ENCODE results near the gene NAV2.
"Not testable (repeated sequence)": the region's sequence is repeated elsewhere in the genome, so short reads cannot be mapped to it uniquely, and the experiment has no call there.

NAV2 gene

GRCh38 chr11:19906126-19906525 lies 193.5 kb downstream of the NAV2 start:
- DNase-seq, result no peak

DNA sequence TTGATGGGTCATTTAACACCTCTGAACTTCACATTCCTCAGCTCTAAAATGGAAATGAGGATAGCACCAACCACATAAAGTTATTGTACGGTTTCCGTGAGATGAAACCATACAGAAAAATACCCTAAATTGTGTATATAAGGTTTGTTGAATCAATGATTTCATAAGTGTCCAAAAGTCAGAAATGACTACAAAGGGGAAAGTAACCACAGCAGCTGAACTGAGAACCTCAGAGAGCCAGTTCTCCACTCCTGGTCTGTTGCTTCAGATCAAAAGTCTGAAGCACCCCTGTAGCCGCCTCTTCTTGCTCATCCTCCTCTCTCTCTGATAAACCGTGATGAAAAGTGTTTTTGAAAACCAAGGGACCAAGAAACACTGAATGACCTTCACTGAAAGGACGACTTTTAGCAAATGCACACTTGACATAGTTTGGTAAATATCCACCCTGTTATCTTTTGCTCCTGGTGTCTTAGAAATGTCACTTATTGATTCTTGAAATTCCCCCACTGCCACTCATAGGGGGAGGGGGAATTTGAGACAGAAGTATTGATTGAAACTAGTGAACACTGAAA lies 194.5 kb downstream of the NAV2 start:
- DNase-seq, result no peak

GRCh38 chr11:19907839-19908238 lies 195.2 kb downstream of the NAV2 start:
- DNase-seq, result no peak

DNA sequence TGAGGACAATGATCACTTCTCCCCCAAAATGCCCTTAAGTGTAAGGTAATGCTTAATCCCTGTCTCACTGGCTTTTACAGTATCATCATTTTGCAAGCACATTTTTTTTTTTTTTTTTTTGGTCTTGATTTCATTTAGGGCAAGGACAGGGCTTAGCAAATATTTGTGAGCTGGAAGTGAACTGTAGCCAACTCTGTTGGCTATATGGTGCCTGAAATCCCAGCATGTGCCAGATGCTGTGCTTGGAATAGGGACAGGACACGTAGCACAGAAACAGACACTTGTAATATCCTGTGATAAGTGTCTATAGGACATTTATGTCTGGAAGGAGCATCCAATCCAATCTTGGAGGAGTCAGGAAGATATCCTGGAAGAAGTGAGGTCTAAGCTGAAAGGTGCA lies 198.3 kb downstream of the NAV2 start:
- DNase-seq, result no peak

GRCh38 chr11:19912115-19912957 lies 199.7 kb downstream of the NAV2 start:
- DNase-seq, result no peak

- no peak for DNase-seq
Observed at GRCh38 chr11:19912958-19913892, 200.6 kb downstream of the NAV2 start.

- no peak for DNase-seq
Observed at GRCh38 chr11:19913893-19914249, 201.2 kb downstream of the NAV2 start.

- DNase-seq, result no peak
Observed at GRCh38 chr11:19915808-19916207, 203.2 kb downstream of the NAV2 start.

- DNase-seq, result no peak
Observed at GRCh38 chr11:19917069-19917468, 204.4 kb downstream of the NAV2 start.

GRCh38 chr11:19918302-19919049 lies 205.8 kb downstream of the NAV2 start:
- no peak for DNase-seq

- DNase-seq, result no peak
Observed at GRCh38 chr11:19919050-19919561, 206.5 kb downstream of the NAV2 start.

GRCh38 chr11:19920982-19921381 lies 208.3 kb downstream of the NAV2 start:
- no peak for DNase-seq

DNA sequence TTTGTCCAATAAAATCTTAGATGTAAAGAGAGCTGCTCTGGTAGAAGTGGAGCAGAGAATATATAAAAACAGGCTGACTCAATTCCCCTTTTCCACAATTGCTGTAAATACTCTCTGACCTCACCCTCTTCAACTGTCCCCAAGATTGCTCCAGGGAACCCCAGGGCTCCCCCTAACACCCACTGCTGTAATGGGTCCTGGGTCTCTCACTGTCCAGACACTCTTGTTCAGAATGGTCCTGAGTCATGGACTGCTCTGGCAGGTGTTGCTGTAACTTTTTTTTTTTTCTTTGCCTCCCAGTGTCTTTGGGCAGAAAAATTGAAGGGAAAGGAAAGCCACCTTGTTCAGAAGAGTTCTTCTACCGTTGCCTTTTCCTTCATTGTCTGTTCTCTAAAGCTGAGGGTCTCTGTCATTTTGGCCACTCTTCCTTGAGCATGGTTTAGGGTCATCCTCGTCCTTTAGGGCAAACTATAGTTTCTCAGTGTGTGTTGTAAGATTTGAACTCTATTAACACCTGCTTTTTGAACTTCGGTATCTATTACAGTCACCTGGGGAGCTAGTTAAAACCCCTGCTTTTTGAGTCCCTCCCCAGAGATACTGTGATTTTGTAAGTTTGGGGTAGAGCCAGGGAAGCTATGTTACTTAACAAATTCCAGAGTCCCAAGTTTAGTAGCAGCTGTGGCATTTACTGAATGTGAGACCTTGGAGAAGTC lies 209.5 kb downstream of the NAV2 start:
- DNase-seq, result no peak

DNA sequence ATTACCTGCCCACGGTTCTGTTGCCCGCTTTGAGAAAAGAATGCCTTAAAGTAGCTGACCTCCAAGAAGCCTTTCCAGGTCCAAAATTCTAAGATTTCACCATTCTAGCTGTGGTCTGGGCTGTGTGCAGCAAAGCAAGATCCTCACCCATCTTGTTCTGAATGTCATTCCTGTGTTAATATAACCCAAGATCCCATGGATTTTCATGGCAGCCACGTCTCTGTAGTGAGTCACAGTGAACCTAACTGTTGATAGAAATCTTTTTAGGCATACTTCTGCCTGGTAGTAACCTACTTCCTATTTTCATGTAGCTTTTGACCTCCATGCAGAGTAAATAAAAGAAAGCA lies 210.0 kb downstream of the NAV2 start:
- DNase-seq, result no peak

- no peak for DNase-seq
Observed at GRCh38 chr11:19923626-19924025, 211.0 kb downstream of the NAV2 start.

- DNase-seq, result no peak
Observed at GRCh38 chr11:19924311-19924710, 211.7 kb downstream of the NAV2 start.

- DNase-seq, result no peak
Observed at GRCh38 chr11:19924716-19925115, 212.1 kb downstream of the NAV2 start.

DNA sequence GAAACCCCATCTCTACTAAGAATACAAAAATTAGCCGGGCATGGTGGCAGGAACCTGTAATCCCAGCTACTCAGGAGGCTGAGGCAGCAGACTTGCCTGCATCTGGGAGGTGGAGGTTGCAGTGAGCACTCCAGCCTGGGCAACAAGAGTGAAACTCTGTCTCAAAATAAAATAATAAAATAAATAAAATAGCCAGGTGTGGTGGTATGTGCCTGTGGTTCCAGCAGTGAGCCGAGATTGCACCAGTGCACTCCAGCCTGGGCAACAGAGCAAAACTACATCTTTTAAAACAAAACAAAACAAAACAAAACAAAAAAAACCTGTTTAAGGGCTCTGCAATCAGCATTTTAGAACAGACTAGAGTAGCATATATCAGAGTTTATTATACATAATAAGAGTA lies 214.8 kb downstream of the NAV2 start:
- DNase-seq, result not testable (repeated sequence)

DNA sequence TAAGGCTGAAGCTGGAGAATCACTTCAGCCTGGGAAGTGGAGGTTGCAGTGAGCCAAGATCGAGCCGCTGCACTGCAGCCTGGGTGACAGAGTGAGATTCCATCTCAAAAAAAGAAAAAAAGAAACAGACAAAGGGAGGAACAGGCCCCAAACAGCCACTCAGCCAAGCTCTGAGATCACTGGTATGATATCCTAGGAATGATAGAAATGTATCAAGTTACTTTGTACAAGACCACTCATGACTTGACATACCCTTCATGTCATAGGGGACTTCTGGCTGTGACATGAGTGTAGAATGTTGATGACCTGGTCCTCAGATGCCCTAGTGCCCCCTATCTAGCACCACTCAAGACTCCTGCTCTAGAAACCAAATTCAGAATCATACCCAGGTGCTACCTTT lies 216.5 kb downstream of the NAV2 start:
- DNase-seq, result no peak

- DNase-seq, result no peak
Observed at GRCh38 chr11:19929655-19930054, 217.0 kb downstream of the NAV2 start.

DNA sequence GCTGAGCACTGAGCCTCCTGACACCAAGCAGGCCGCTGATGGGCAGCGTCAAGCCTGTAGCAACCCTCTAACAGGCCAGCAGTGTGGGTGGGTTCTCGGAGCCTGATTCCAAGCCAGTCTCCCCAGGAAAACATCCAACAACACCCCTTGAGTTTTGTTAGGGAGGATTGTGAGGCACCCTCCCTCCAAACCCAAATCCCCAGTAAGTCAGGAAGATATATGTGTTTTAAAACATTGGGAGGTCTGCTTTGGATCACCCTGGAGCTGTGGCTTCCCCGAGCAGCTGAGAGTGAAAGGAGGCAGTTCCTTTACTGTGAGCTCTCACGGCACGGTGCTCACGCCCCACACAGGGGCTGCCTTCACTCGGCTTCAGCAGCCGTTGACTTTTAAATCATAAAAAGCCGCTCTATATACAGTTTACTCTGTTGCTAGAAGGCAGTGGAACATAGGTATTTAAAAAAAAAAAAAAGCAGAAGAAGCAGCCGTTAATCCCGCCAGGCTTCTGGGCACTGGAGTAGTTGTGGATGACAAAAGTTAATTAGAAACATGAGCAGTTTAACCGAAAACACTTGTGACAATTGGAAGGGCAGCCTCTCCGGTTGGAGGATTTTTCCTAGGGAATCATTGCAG lies 218.6 kb downstream of the NAV2 start:
- no peak for DNase-seq
